ENCODE results near the gene TIGD4. TPM values are rescaled to one million over a fixed set of nuclear protein-coding genes. Genes with fewer than 3 reads are reported as not detected.

Gene TIGD4
- total RNA-seq, 4 donors from 2014 or later: 0.10 to 0.36 (median 0.27) TPM; not detected in 1

- no peak for DNase-seq (ENCODE audit: low spot score in 2 of 2)
- no peak overlapping the region for H3K4me3 ChIP-seq (ENCODE audit: low read depth, poor library complexity, severe bottlenecking)
- TF ChIP-seq CTCF (IDR thresholded peaks at IDR 0.05) (no peak), POLR2A (IDR thresholded peaks at IDR 0.05) (no peak)
- intact Hi-C loops (cut with DNase I; ENCODE audit: low total_unique reads): loop anchor here (10.0 kb wide), 1 partner anchor 231 kb away; no protein-coding TSS in a partner anchor
- WGBS, 2 donors: 68 to 69% methylated on average over 3 of the region's 3 CpGs
Observed at GRCh38 chr4:152735906-152736305, 43.6 kb downstream of the TIGD4 start.

- intact Hi-C loops (cut with DNase I; ENCODE audit: low total_unique reads): loop anchor here (10.0 kb wide), 1 partner anchor 231 kb away; no protein-coding TSS in a partner anchor
- no peak for TF ChIP-seq CTCF (IDR thresholded peaks at IDR 0.05)
- TF ChIP-seq POLR2A (IDR thresholded peaks at IDR 0.05): no peak
- H3K4me3 ChIP-seq (ENCODE audit: low read depth, poor library complexity, severe bottlenecking): no peak overlapping the region
- WGBS, 2 donors: 5 to 12% methylated on average over 2 of the region's 2 CpGs
- DNase-seq (ENCODE audit: low spot score in 2 of 2): no peak
Observed at GRCh38 chr4:152735396-152735859, 44.1 kb downstream of the TIGD4 start.

- DNase-seq (ENCODE audit: low spot score in 2 of 2): no peak
- no peak overlapping the region for H3K4me3 ChIP-seq (ENCODE audit: low read depth, poor library complexity, severe bottlenecking)
- 50 to 54% methylated on average over 3 of the region's 3 CpGs for WGBS, 2 donors
- intact Hi-C loops (cut with DNase I; ENCODE audit: low total_unique reads): loop anchor here (10.0 kb wide), 1 partner anchor 230 kb away; no protein-coding TSS in a partner anchor
- no peak for TF ChIP-seq POLR2A (IDR thresholded peaks at IDR 0.05)
Observed at GRCh38 chr4:152734699-152735050, 44.9 kb downstream of the TIGD4 start.

GRCh38 chr4:152734015-152734698 lies 45.4 kb downstream of the TIGD4 start:
- WGBS, 2 donors: 79 to 88% methylated on average over 5 of the region's 5 CpGs
- no peak overlapping the region for H3K4me3 ChIP-seq (ENCODE audit: low read depth, poor library complexity, severe bottlenecking)
- no peak for DNase-seq (ENCODE audit: low spot score in 2 of 2)
- TF ChIP-seq CTCF (IDR thresholded peaks at IDR 0.05) (no peak), POLR2A (IDR thresholded peaks at IDR 0.05) (no peak)
- intact Hi-C loops (cut with DNase I; ENCODE audit: low total_unique reads): loop anchor here (10.0 kb wide), 1 partner anchor 229 kb away; no protein-coding TSS in a partner anchor

- intact Hi-C loops (cut with DNase I; ENCODE audit: low total_unique reads): loop anchor here (10.0 kb wide), 1 partner anchor 227 kb away; no protein-coding TSS in a partner anchor
- TF ChIP-seq CTCF (IDR thresholded peaks at IDR 0.05) (no peak), POLR2A (IDR thresholded peaks at IDR 0.05) (no peak)
- DNase-seq (ENCODE audit: low spot score in 2 of 2): no peak
- H3K4me3 ChIP-seq (ENCODE audit: low read depth, poor library complexity, severe bottlenecking): no peak overlapping the region
- 94 to 96% methylated on average over 2 of the region's 2 CpGs for WGBS, 2 donors
Observed at GRCh38 chr4:152731997-152732396, 47.5 kb downstream of the TIGD4 start.

- intact Hi-C loops (cut with DNase I; ENCODE audit: low total_unique reads): no loop called here
- no peak overlapping the region for H3K4me3 ChIP-seq (ENCODE audit: low read depth, poor library complexity, severe bottlenecking)
- TF ChIP-seq POLR2A (IDR thresholded peaks at IDR 0.05): no peak
- TF ChIP-seq CTCF (IDR thresholded peaks at IDR 0.05): no peak
- WGBS, 2 donors: 16 to 23% methylated on average over 2 of the region's 2 CpGs
- no peak for DNase-seq (ENCODE audit: low spot score in 2 of 2)
Observed at GRCh38 chr4:152729466-152729865, 50.1 kb downstream of the TIGD4 start.

Measured in lower leg skin (tissue), 4 donors.